H1 (cell line): ENCODE data around the gene CENPA. TPM values are rescaled to one million over a fixed set of nuclear protein-coding genes. Genes with fewer than 3 reads are reported as not detected.

Source experiments
- CTCF ChIA-PET: fragments of 300-600 bp; sonication (Branson Sonifier 250); formaldehyde crosslinking; loops from one replicate; lab custom pipeline; 2021; ENCODE audit not compliant: partially characterized antibody; lab: Charles Lee
- POLR2A ChIA-PET: fragments of 300-600 bp; sonication (Branson Sonifier 250); formaldehyde crosslinking; loops from one replicate; lab custom pipeline; 2021; ENCODE audit warnings: inconsistent platforms; ENCODE audit not compliant: partially characterized antibody; lab: Charles Lee
- DNase-seq, 2 experiments: peaks; one replicate each; pipeline versions ENCODE4 v3.0.0 to v3.0.0-alpha.2; 2010 to 2022; ENCODE audit warnings: low spot score in 2 of 2, low read depth in 1 of 2, mixed read lengths in 1 of 2
- FAIRE-seq: peaks from 2 replicates; lab custom pipeline; 2011; peaks lifted over from hg19 to GRCh38; lab: Jason Lieb, UNC
- H2AFZ ChIP-seq: 2 replicates; pipeline ENCODE4 v1.8.1; 2012; ENCODE audit warnings: low read length, inconsistent platforms
- H2AK5ac ChIP-seq: 2 replicates; pipeline ENCODE4 v1.6.1; 2013; ENCODE audit warnings: low read depth, low read length
- H2BK120ac ChIP-seq: replicated peaks from 2 replicates; pipeline ENCODE3; 2013; ENCODE audit warnings: low read depth, low read length, inconsistent platforms
- H2BK12ac ChIP-seq: 2 replicates; pipeline ENCODE4 v1.6.1; 2013; ENCODE audit warnings: low read depth, low read length
- H2BK15ac ChIP-seq: 2 replicates; pipeline ENCODE4 v1.6.1; 2013; ENCODE audit warnings: low read length
- H2BK20ac ChIP-seq: 2 replicates; pipeline ENCODE4 v1.6.1; 2013; ENCODE audit warnings: low read length
- H2BK5ac ChIP-seq: 2 replicates; pipeline ENCODE4 v1.6.1; 2013; ENCODE audit warnings: low read depth, low read length
- H3K14ac ChIP-seq: 2 replicates; pipeline ENCODE4 v1.6.1; 2013; ENCODE audit warnings: inconsistent platforms; ENCODE audit not compliant: insufficient read length
- H3K18ac ChIP-seq: 2 replicates; pipeline ENCODE4 v1.6.1; 2013; ENCODE audit warnings: low read length; ENCODE audit errors: extremely low read depth
- H3K23ac ChIP-seq: 2 replicates; pipeline ENCODE4 v1.6.1; 2013; ENCODE audit warnings: inconsistent platforms; ENCODE audit not compliant: insufficient read length
- H3K23me2 ChIP-seq: 2 replicates; pipeline ENCODE4 v1.6.1; 2013; ENCODE audit warnings: low read depth, low read length
- H3K27ac ChIP-seq: 2 replicates; pipeline ENCODE4 v1.6.1; 2011; ENCODE audit warnings: low read depth, low read length, inconsistent platforms
- H3K27me3 ChIP-seq, 4 experiments: replicated peaks in 1 of 4; 1 replicate in 1 of 4; 2 replicates in 3 of 4; pipeline versions ENCODE4 v1.6.1 to v1.8.1; 2011 to 2013; ENCODE audit warnings: low read length in 3 of 4, mild to moderate bottlenecking in 3 of 4, inconsistent platforms in 2 of 4, mixed read lengths in 2 of 4, moderate library complexity in 1 of 4; ENCODE audit not compliant: control insufficient read depth in 3 of 4, insufficient read depth in 3 of 4; ENCODE audit errors: extremely low read depth in 1 of 4
- H3K36me3 ChIP-seq, 4 experiments: 2 replicates each; pipeline versions ENCODE4 v1.6.1 to v1.8.1; 2011 to 2013; ENCODE audit warnings: mild to moderate bottlenecking in 4 of 4, low read length in 3 of 4, moderate library complexity in 2 of 4, control low read depth in 1 of 4, inconsistent platforms in 1 of 4; ENCODE audit not compliant: insufficient read depth in 4 of 4, control insufficient read depth in 2 of 4
- H3K4ac ChIP-seq: replicated peaks from 2 replicates; pipeline ENCODE3; 2013; ENCODE audit warnings: low read length, low read depth, mixed read lengths, inconsistent platforms; ENCODE audit not compliant: insufficient read length
- H3K4me1 ChIP-seq, 4 experiments: replicated peaks in 1 of 4; 1 replicate in 1 of 4; 2 replicates in 3 of 4; pipeline versions ENCODE4 v1.6.1 to v1.8.1; 2011 to 2013; ENCODE audit warnings: low read length in 3 of 4, inconsistent platforms in 2 of 4, mixed read lengths in 1 of 4; ENCODE audit not compliant: insufficient read depth in 4 of 4, control insufficient read depth in 3 of 4
- H3K4me2 ChIP-seq, 2 experiments: 2 replicates each; pipeline versions ENCODE4 v1.6.1 to v1.8.1; 2011 to 2013; ENCODE audit warnings: low read depth in 2 of 2, low read length in 2 of 2, control low read depth in 1 of 2, inconsistent platforms in 1 of 2, mild to moderate bottlenecking in 1 of 2; ENCODE audit not compliant: insufficient read depth in 1 of 2
- H3K4me3 ChIP-seq, 4 experiments: fragments of 200-600, 300-600 bp in 1 of 4; sonication (generic), shearing (Covaris generic), sonication (Bioruptor Twin) in 1 of 4; 2 replicates each; pipeline versions ENCODE4 v1.5.1 to v1.8.1; 2011 to 2016; ENCODE audit warnings: low read length in 4 of 4, low read depth in 3 of 4, control low read depth in 2 of 4, inconsistent platforms in 2 of 4, mild to moderate bottlenecking in 2 of 4, mixed read lengths in 1 of 4, moderate library complexity in 1 of 4; ENCODE audit not compliant: insufficient read depth in 2 of 4; ENCODE audit errors: extremely low read depth in 1 of 4
- H3K56ac ChIP-seq: replicated peaks from 2 replicates; pipeline ENCODE3; 2013; ENCODE audit warnings: low read depth, mild to moderate bottlenecking, mixed read lengths, low read length, inconsistent platforms; ENCODE audit not compliant: insufficient read length
- H3K79me1 ChIP-seq: 2 replicates; pipeline ENCODE4 v1.6.1; 2013; ENCODE audit warnings: low read depth, low read length, control low read depth
- H3K79me2 ChIP-seq, 2 experiments: 2 replicates each; pipeline versions ENCODE4 v1.6.1 to v1.8.1; 2012 to 2013; ENCODE audit warnings: low read length in 2 of 2, mild to moderate bottlenecking in 2 of 2, inconsistent platforms in 1 of 2; ENCODE audit not compliant: insufficient read depth in 2 of 2, control insufficient read depth in 1 of 2
- H3K9ac ChIP-seq, 4 experiments: replicated peaks in 1 of 4; 1 replicate in 1 of 4; 2 replicates in 3 of 4; pipeline versions ENCODE4 v1.6.1 to v1.8.1; 2011 to 2013; ENCODE audit warnings: low read depth in 3 of 4, low read length in 3 of 4, control low read depth in 2 of 4, mild to moderate bottlenecking in 2 of 4, moderate library complexity in 2 of 4, inconsistent platforms in 1 of 4; ENCODE audit errors: extremely low read depth in 1 of 4
- H3K9me3 ChIP-seq, 2 experiments: 2 replicates each; pipeline versions ENCODE4 v1.6.1 to v1.8.1; 2012 to 2013; ENCODE audit warnings: mild to moderate bottlenecking in 2 of 2, moderate library complexity in 2 of 2, control low read depth in 1 of 2, inconsistent platforms in 1 of 2, low read depth in 1 of 2, low read length in 1 of 2, mixed read lengths in 1 of 2; ENCODE audit not compliant: insufficient read depth in 2 of 2
- H4K20me1 ChIP-seq, 2 experiments: replicated peaks in 1 of 2; 2 replicates each; pipeline versions ENCODE3 to v1.8.1; 2011 to 2013; ENCODE audit warnings: inconsistent platforms in 2 of 2, low read length in 2 of 2, mild to moderate bottlenecking in 1 of 2; ENCODE audit not compliant: insufficient read depth in 2 of 2, control insufficient read depth in 1 of 2
- H4K5ac ChIP-seq: 2 replicates; pipeline ENCODE4 v1.6.1; 2013; ENCODE audit warnings: low read length, low read depth, mixed read lengths, inconsistent platforms; ENCODE audit not compliant: insufficient read length
- H4K8ac ChIP-seq: 2 replicates; pipeline ENCODE4 v1.8.0; 2013; ENCODE audit warnings: mild to moderate bottlenecking, moderate library complexity, low read length, inconsistent platforms; ENCODE audit not compliant: insufficient read depth; ENCODE audit errors: extremely low read depth
- H4K91ac ChIP-seq: replicated peaks from 2 replicates; pipeline ENCODE3; 2013; ENCODE audit warnings: low read length, mixed read lengths, inconsistent platforms; ENCODE audit not compliant: insufficient read length
- CHD2 ChIP-seq: IDR thresholded peaks from 2 replicates; pipeline ENCODE4 v1.6.1; 2012; ENCODE audit warnings: low read length, improper control_type of control experiment
- CTBP2 ChIP-seq: IDR thresholded peaks from 2 replicates; pipeline ENCODE4 v1.7.0; 2011; ENCODE audit warnings: borderline replicate concordance, mild to moderate bottlenecking, moderate library complexity, mixed read lengths, low read length; ENCODE audit not compliant: insufficient read depth, insufficient read length
- KDM1A ChIP-seq: fragments of 200-600, 300-600 bp; sonication (generic); IDR thresholded peaks from 2 replicates; pipeline ENCODE4 v1.7.1; 2016; ENCODE audit warnings: mild to moderate bottlenecking, low read length, borderline replicate concordance
- RNF2 ChIP-seq: fragments of 200-900, 300-1000 bp; sonication (generic); IDR thresholded peaks from 2 replicates; pipeline ENCODE4 v1.7.1; 2016; ENCODE audit warnings: borderline replicate concordance, low read depth, mild to moderate bottlenecking, antibody characterized with exemption, low read length; ENCODE audit not compliant: poor library complexity, severe bottlenecking; ENCODE audit errors: missing control alignments
- SIRT6 ChIP-seq: IDR thresholded peaks from one replicate; pipeline ENCODE4 v1.7.1; 2012; ENCODE audit warnings: low read length, inconsistent platforms
- WGBS, 2 experiments: shearing (Covaris generic) in 1 of 2; methylation state at CpG; one replicate each; pipeline versions ENCODE4 v1.1.6 to v1.1.7; 2013 to 2015; ENCODE audit warnings: low lambda C conversion rate in 2 of 2, mixed read lengths in 2 of 2, inconsistent platforms in 1 of 2, low coverage in 1 of 2, missing lambda C conversion rate in 1 of 2; ENCODE audit not compliant: insufficient replicate concordance in 2 of 2, insufficient coverage in 1 of 2, insufficient read length in 1 of 2; ENCODE audit errors: extremely low coverage in 1 of 2, missing lambda C conversion rate in 1 of 2; 5-methylcytosine and 5-hydroxymethylcytosine counted together
- polyA plus RNA-seq, 7 experiments: library from polyadenylated mRNA; depleted of rRNA in 3 of 7; stranded (reverse) in 5 of 7; unstranded in 2 of 7; fragments of >200 nt in 5 of 7; fragments of 200-250 nt in 2 of 7; gene quantifications; 1 replicate in 5 of 7; 2 replicates in 1 of 7; 4 replicates in 1 of 7; pipeline versions ENCODE4 v1.2.1 to v1.2.3, GENCODE V29; 2011 to 2013; ENCODE audit warnings: missing spikeins in 2 of 7, mixed read lengths in 2 of 7
- total RNA-seq: library from RNA; stranded (reverse); fragmentation: NEBNext Ultra II Directional; extraction: Animal tissue kit (Norgen Biotek cat#: 25700); gene quantifications from 2 replicates; pipeline ENCODE4 v1.2.1, GENCODE V29; 2021
- TF ChIP-seq, protein P1 (sequence below): IDR thresholded peaks from 2 replicates; pipeline ENCODE4 v1.6.1; 2011; ENCODE audit warnings: low read length, improper control_type of control experiment

The CENPA gene
- total and polyA plus RNA-seq, 2 of the 8 experiments (the other 6 are each of a cell fraction or from before 2014, with no cell fraction given): 19.4 to 30.9 TPM

DNA sequence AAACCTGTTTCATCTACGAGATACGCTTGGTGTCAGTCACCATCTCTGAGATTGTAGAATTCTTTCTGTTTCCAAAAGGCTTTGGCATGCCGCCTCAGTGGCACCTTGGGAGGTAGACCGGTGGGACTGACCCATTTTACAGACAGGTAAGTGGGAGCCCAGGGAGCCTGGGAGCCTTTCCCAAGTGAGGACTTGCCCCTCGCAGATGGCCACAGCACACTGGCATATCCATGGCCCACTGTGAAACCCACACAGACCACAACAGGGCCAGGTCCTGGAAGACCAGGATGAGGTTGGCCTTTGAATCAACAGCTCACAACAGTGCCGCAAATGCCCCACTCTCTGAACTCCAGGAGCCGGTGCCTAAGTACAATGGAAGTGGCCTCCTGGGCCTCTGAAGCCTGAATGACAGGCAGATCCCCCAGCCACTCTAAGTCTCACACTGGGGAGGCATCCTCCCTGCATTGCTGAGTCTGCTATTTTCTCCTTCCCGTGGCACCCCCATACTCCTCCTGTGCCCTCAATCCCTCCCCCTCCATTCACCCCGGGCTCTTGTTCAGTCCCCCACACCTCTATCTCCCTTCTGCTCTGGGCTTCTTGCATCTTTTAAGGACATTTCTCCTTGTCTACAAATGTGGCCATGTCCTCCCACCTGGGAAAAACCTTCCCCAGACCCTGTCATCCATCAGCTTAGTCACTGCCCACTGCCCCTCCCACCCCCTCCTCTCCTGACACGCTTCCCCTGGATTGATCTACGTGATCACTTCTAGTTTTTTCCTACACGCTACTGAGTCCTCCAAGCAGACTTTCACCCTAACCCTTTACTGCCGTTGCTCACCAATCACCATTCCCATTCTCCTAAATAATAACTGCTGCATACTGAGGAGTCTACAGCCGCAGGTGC, 26.2 kb downstream of the CENPA start:
- no peak overlapping the region for H3K27ac ChIP-seq
- H2AFZ ChIP-seq: no peak overlapping the region
- no peak overlapping the region for H3K4ac ChIP-seq
- no peak overlapping the region for H2BK15ac ChIP-seq
- no peaks in the 10 kb centered on the region for H3K79me2 ChIP-seq
- no peak overlapping the region for H4K5ac ChIP-seq
- no peak overlapping the region for H2BK12ac ChIP-seq
- H2AK5ac ChIP-seq: no peak overlapping the region
- H2BK5ac ChIP-seq: no peak overlapping the region
- H3K23ac ChIP-seq: no peak overlapping the region
- WGBS, 2 experiments: 87% methylated on average over 14 of the region's 14 CpGs; no CpG with 5 or more reads in 1 of the 2 experiments
- DNase-seq: no peak
- no peak overlapping the region for H4K8ac ChIP-seq
- H3K18ac ChIP-seq: no peak overlapping the region
- H3K27me3 ChIP-seq: no peaks in the 10 kb centered on the region; a peak in 1 of 7 replicates
- POLR2A ChIA-PET: interaction anchor here (0.9 kb wide), 1 partner anchor 31 kb away, joined by 4 read pairs; no protein-coding TSS in a partner anchor
- H3K14ac ChIP-seq: no peak overlapping the region
- no peaks in the 10 kb centered on the region; a peak in 1 of 4 replicates for H3K9me3 ChIP-seq
- no peak overlapping the region for H2BK20ac ChIP-seq
- H3K9ac ChIP-seq: no peak overlapping the region
- H3K4me3 ChIP-seq: no peak overlapping the region
- CTCF ChIA-PET: interaction anchor here (0.6 to 2.6 kb wide), 6 partner anchors 35 to 318 kb away, joined by 3 to 10 read pairs (median 3); partner anchors contain the start of gene DPYSL5
- TF ChIP-seq, protein P1, sequence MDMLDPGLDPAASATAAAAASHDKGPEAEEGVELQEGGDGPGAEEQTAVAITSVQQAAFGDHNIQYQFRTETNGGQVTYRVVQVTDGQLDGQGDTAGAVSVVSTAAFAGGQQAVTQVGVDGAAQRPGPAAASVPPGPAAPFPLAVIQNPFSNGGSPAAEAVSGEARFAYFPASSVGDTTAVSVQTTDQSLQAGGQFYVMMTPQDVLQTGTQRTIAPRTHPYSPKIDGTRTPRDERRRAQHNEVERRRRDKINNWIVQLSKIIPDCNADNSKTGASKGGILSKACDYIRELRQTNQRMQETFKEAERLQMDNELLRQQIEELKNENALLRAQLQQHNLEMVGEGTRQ: no peak
- TF ChIP-seq KDM1A: peak; percentile 47; the same call in 1 of the 2 replicates
- no peak for TF ChIP-seq RNF2
- TF ChIP-seq CTBP2: no peak
- TF ChIP-seq CHD2: no peak
- no peak for TF ChIP-seq SIRT6
- no peak for FAIRE-seq
- no peaks in the 10 kb centered on the region for H4K20me1 ChIP-seq
- H4K91ac ChIP-seq: no peak overlapping the region
- no peak overlapping the region for H3K4me2 ChIP-seq
- no peak overlapping the region for H2BK120ac ChIP-seq
- H3K36me3 ChIP-seq: no peaks in the 10 kb centered on the region
- H3K56ac ChIP-seq: no peak overlapping the region
- peaks cover 0 to 2% (median 0%) of the 10 kb centered on the region in 4 experiments; a peak in 2 of 7 replicates for H3K4me1 ChIP-seq
- no peaks in the 10 kb centered on the region for H3K23me2 ChIP-seq
- no peaks in the 10 kb centered on the region for H3K79me1 ChIP-seq
